ENCODE results near the gene HHIPL1. TPM values are rescaled to one million over a fixed set of nuclear protein-coding genes. Genes with fewer than 3 reads are reported as not detected.

HHIPL1 gene
- total RNA-seq, 1 donor from 2014 or later: 5.9 TPM

GRCh38 chr14:99602054-99602787, 42.7 kb upstream of the HHIPL1 start:
- H3K27ac ChIP-seq: peak overlapping the region; percentile 43
- H3K27me3 ChIP-seq: no peaks in the 10 kb centered on the region
- intact Hi-C loops (cut with DNase I): loop anchor here (5.0 kb wide), 1 partner anchor 40 kb away; no protein-coding TSS in a partner anchor
- H3K4me3 ChIP-seq: peak overlapping the region; percentile 52 to 83
- peaks cover 59% of the 10 kb centered on the region for H3K4me1 ChIP-seq
- TF ChIP-seq POLR2A (IDR thresholded peaks at IDR 0.05): no peak
- TF ChIP-seq CTCF (IDR thresholded peaks at IDR 0.05): no peak
- no peak for TF ChIP-seq POLR2AphosphoS5 (IDR thresholded peaks at IDR 0.05; ENCODE audit: insufficient read depth in 1 of 2, low read depth in 1 of 2)
- H3K9me3 ChIP-seq: no peaks in the 10 kb centered on the region
- H3K36me3 ChIP-seq: no peaks in the 10 kb centered on the region
- DNase-seq (ENCODE audit: extremely low spot score in 2 of 2): no peak

- Histone ChIP-seq H3K27ac (no peak overlapping the region), H3K27me3 (no peaks in the 10 kb centered on the region), H3K36me3 (no peaks in the 10 kb centered on the region), H3K4me3 (peak overlapping the region; percentile 52 to 83), H3K4me1 (peaks cover 57% of the 10 kb centered on the region), H3K9me3 (no peaks in the 10 kb centered on the region)
- TF ChIP-seq POLR2AphosphoS5 (IDR thresholded peaks at IDR 0.05; ENCODE audit: insufficient read depth in 1 of 2, low read depth in 1 of 2): no peak
- no peak for TF ChIP-seq POLR2A (IDR thresholded peaks at IDR 0.05)
- TF ChIP-seq CTCF (IDR thresholded peaks at IDR 0.05): no peak
- DNase-seq (ENCODE audit: extremely low spot score in 2 of 2): no peak
- intact Hi-C loops (cut with DNase I): loop anchor here (5.0 kb wide), 1 partner anchor 41 kb away; no protein-coding TSS in a partner anchor
Observed at GRCh38 chr14:99602788-99603415, 42.0 kb upstream of the HHIPL1 start.

GRCh38 chr14:99603471-99604277, 41.3 kb upstream of the HHIPL1 start, which contains the start of gene CCDC85C:
Gene CCDC85C, minus strand, starts transcription at chr14:99604207. Its CDS starts 248 bp downstream, at chr14:99603959.
- H3K4me3 ChIP-seq: peak within 1 kb of the TSS; percentile 83 to 87
- TF ChIP-seq POLR2A (IDR thresholded peaks at IDR 0.05) (peak in 1 of 2 donors; percentile 12), CTCF (IDR thresholded peaks at IDR 0.05) (no peak)
- peaks cover 55% of the 10 kb centered on the region for H3K4me1 ChIP-seq
- no peaks in the 10 kb centered on the region for H3K27me3 ChIP-seq
- no peaks in the 10 kb centered on the region for H3K9me3 ChIP-seq
- DNase-seq (ENCODE audit: extremely low spot score in 2 of 2): no peak
- no peaks in the 10 kb centered on the region for H3K36me3 ChIP-seq
- intact Hi-C loops (cut with DNase I): loop anchor here (5.0 kb wide), 1 partner anchor 41 kb away; no protein-coding TSS in a partner anchor
- peak within 1 kb of the TSS; percentile 89 for H3K27ac ChIP-seq

- H3K4me3 ChIP-seq: peak overlapping the region; percentile 83 to 87
- peak in 1 of 2 donors; percentile 94 for DNase-seq (ENCODE audit: extremely low spot score in 2 of 2)
- H3K27ac ChIP-seq: peak overlapping the region; percentile 89
- H3K9me3 ChIP-seq: no peaks in the 10 kb centered on the region
- intact Hi-C loops (cut with DNase I): loop anchor here (5.0 kb wide), 1 partner anchor 42 kb away; no protein-coding TSS in a partner anchor
- H3K27me3 ChIP-seq: no peaks in the 10 kb centered on the region
- H3K36me3 ChIP-seq: no peaks in the 10 kb centered on the region
- peak; percentile 15 to 73 for TF ChIP-seq POLR2AphosphoS5 (IDR thresholded peaks at IDR 0.05; ENCODE audit: insufficient read depth in 1 of 2, low read depth in 1 of 2)
- TF ChIP-seq POLR2A (IDR thresholded peaks at IDR 0.05): peak in 1 of 2 donors; percentile 28
- no peak for TF ChIP-seq CTCF (IDR thresholded peaks at IDR 0.05)
- peaks cover 52% of the 10 kb centered on the region for H3K4me1 ChIP-seq
Observed at GRCh38 chr14:99604278-99604765, 40.6 kb upstream of the HHIPL1 start.
